GM18867 (cell line): ENCODE data around the gene AQP1.

Experiments
- ATAC-seq: cut with Tn5 transposase; IDR thresholded peaks from one replicate; pipeline ENCODE4 v1.9.1; 2021; ENCODE audit warnings: mild to moderate bottlenecking, moderate library complexity; ENCODE audit not compliant: unreplicated experiment

The AQP1 gene

DNA sequence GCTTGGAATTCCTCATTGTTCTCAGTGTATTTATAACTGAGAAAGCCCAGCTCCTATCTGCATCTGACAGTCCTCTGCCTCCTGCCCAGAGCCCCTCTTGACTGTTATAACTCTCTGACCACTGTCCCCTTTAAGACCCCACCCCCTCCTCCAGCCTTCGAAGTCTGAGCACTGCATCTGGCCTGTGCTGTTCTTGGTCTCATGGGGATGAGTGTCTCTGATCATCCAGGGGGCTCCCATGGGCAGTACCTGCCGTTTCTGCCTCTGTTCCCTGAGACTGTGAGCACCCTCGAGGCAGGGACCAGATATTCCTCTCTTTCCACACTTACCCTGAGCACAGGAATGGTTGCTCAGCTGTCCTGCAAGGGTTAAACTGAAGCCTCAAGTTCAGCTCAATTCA lies 59.8 kb downstream of the AQP1 start:
- no peak for ATAC-seq

DNA sequence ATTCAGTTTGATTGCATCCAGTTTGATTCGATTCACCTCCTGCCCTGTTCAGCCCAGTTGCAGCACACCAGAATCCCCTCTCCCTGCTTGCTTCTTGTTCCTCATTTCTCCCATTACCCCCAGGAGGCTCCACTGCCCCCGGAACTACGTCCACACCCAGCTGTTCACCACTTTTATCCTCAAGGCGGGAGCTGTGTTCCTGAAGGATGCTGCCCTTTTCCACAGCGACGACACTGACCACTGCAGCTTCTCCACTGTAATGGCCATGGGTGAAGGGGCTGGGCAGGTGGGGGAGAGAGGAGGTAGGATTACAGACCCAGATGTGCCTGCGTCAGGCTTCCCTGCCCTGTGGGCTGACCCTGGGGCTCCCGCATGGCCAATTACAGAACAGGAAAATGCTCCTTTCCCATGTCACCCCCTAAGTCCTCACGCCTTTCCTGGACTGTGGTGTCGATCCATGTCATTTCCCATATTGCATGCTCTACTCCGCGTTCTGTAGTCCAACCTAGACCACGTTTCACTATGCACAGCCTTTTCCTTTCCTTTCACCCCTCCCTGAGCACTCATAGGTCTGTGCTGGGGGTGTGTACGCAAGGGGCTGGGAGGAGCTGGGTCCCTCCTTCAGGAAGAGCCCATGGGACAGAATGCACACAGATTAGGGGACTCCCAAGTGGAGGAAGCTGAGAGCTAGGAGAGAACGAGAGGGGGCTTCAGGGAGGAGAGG lies 60.3 kb downstream of the AQP1 start:
- ATAC-seq = no peak

DNA sequence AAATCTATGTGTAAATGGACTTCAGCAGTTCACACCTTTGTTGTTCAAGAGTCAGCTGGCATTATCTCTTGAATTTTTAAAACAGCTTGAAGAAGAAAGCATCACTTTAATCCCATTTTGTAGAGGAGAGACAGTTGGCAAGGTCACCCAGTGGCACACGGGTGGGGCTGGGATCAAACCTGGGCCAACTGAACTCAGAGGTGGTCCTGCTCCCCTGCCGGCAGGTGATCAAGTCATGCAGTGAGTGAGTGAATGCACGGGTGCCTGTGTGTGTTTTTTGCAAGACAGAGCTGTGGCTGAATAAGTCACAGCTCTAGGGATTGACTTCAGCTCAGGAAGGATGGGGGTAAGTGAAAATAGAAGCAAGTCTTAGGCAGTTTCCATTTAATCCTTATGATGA lies 61.6 kb downstream of the AQP1 start:
- no peak for ATAC-seq

DNA sequence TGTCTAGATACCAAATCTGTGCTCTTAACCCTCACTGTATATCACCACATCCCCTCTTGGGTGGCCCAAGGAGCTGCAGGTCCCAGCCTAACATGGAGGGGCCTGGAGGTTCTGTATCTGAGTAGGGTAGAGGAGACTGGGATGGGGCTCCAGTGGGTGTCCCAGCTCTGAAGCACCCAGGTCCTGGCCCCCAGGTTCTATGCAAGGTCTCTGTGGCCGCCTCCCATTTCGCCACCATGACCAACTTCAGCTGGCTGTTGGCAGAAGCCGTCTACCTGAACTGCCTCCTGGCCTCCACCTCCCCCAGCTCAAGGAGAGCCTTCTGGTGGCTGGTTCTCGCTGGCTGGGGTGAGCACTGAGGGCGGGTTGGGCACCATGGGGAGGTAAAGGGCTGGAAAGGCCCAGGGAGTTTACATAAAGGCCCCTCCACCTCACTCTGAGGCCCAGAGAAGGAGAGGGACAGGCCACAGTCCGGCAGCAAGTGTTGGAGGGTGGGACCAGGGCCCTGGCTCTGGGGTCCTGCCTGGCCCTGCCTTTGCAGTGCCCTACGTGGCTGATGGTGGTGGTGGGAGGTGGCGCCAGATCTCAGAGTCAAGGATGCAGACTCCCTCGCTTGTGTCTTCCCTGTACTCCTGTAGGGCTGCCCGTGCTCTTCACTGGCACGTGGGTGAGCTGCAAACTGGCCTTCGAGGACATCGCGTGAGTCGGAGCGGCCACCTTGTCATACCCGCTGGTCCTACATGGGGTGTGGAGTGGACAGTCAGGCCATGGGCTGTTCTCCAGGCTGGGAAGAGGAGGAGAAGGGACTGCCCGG lies 62.3 kb downstream of the AQP1 start:
- ATAC-seq = no peak

DNA sequence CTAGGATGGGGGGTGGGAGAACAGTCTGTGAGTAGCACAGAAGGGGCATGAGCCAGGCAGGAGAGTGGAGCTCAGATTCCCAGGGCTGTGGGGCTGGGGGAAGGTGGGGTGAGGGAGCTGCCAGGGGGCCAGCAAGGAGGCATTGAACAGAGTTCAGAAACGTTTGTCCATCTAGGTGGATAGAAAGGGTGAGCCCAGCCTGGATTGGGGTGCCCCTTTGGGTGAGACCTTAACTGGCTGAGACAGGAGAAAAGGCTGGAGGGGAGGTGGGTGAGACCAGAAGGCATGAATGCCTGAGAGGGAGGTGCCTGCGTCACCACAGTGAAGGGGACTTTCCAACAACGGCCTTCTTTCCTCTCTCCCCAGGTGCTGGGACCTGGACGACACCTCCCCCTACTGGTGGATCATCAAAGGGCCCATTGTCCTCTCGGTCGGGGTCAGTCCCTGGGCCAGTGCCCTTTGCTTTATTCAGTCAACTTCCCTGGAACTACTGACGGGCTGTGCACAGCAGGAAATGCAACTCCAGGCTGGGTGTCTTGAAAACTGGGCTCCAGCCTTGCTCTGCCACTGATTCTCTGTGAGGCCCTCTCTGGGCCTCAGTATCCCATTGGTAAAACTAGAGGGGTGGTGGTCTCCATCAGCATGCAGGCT lies 63.1 kb downstream of the AQP1 start:
- ATAC-seq = peak; percentile 95
